H9 (cell line): ENCODE data around the gene UBL5. TPM values are rescaled to one million over a fixed set of nuclear protein-coding genes. Genes with fewer than 3 reads are reported as not detected.

Source experiments
- DNase-seq: peaks from one replicate; pipeline ENCODE4 v3.0.0-alpha.2; 2017
- H2AFZ ChIP-seq: one replicate; pipeline ENCODE4 v1.6.1; 2013; ENCODE audit warnings: mild to moderate bottlenecking, low read length, control low read depth, moderate library complexity
- H2AK5ac ChIP-seq: 2 replicates; pipeline ENCODE4 v1.6.1; 2013; ENCODE audit warnings: low read length, control low read depth, mixed read lengths; ENCODE audit not compliant: insufficient read length
- H2BK120ac ChIP-seq: one replicate; pipeline ENCODE4 v1.6.1; 2013; ENCODE audit warnings: low read depth, mild to moderate bottlenecking, low read length, control low read depth, inconsistent platforms; ENCODE audit not compliant: poor library complexity, severe bottlenecking
- H2BK12ac ChIP-seq: 2 replicates; pipeline ENCODE4 v1.6.1; 2013; ENCODE audit warnings: low read length, control low read depth, mixed read lengths, low read depth; ENCODE audit not compliant: insufficient read length
- H2BK15ac ChIP-seq: 2 replicates; pipeline ENCODE4 v1.6.1; 2013; ENCODE audit warnings: low read depth, low read length, control low read depth
- H2BK20ac ChIP-seq: one replicate; pipeline ENCODE4 v1.6.1; 2013; ENCODE audit warnings: low read depth, mild to moderate bottlenecking, low read length, control low read depth, inconsistent platforms; ENCODE audit not compliant: poor library complexity, severe bottlenecking
- H2BK5ac ChIP-seq: 2 replicates; pipeline ENCODE4 v1.6.1; 2013; ENCODE audit warnings: low read length, control low read depth, mixed read lengths; ENCODE audit not compliant: insufficient read length
- H3K14ac ChIP-seq: 2 replicates; pipeline ENCODE4 v1.6.1; 2013; ENCODE audit warnings: low read length, control low read depth; ENCODE audit not compliant: insufficient read depth
- H3K18ac ChIP-seq: 2 replicates; pipeline ENCODE4 v1.6.1; 2013; ENCODE audit warnings: low read depth, mild to moderate bottlenecking, mixed read lengths, low read length, control low read depth; ENCODE audit not compliant: insufficient read length
- H3K23ac ChIP-seq: 2 replicates; pipeline ENCODE4 v1.6.1; 2013; ENCODE audit warnings: low read length, control low read depth, mixed read lengths, low read depth; ENCODE audit not compliant: insufficient read length
- H3K23me2 ChIP-seq: 2 replicates; pipeline ENCODE4 v1.6.1; 2013; ENCODE audit warnings: low read depth, mild to moderate bottlenecking, mixed read lengths, low read length, control low read depth; ENCODE audit not compliant: insufficient read length, poor library complexity, severe bottlenecking
- H3K27ac ChIP-seq: 2 replicates; pipeline ENCODE4 v1.5.1; 2013; ENCODE audit warnings: low read length, control low read depth, mixed read lengths, low read depth; ENCODE audit not compliant: insufficient read length
- H3K27me3 ChIP-seq: 2 replicates; pipeline ENCODE4 v1.6.1; 2013; ENCODE audit warnings: low read length, control low read depth, inconsistent platforms; ENCODE audit not compliant: insufficient read depth
- H3K4ac ChIP-seq: 2 replicates; pipeline ENCODE4 v1.6.1; 2013; ENCODE audit warnings: low read depth, mild to moderate bottlenecking, control low read depth, inconsistent platforms, low read length, moderate library complexity
- H3K4me1 ChIP-seq: 2 replicates; pipeline ENCODE4 v1.6.1; 2013; ENCODE audit warnings: low read length, control low read depth, inconsistent platforms; ENCODE audit not compliant: insufficient read depth
- H3K4me2 ChIP-seq: 2 replicates; pipeline ENCODE4 v1.6.1; 2013; ENCODE audit warnings: low read length, control low read depth, mixed read lengths; ENCODE audit not compliant: insufficient read length, insufficient read depth
- H3K56ac ChIP-seq: 2 replicates; pipeline ENCODE4 v1.6.1; 2013; ENCODE audit warnings: low read depth, mild to moderate bottlenecking, mixed read lengths, low read length, control low read depth; ENCODE audit not compliant: insufficient read length
- H3K79me1 ChIP-seq: 2 replicates; pipeline ENCODE4 v1.6.1; 2013; ENCODE audit warnings: low read depth, mild to moderate bottlenecking, moderate library complexity, low read length, control low read depth, inconsistent platforms; ENCODE audit not compliant: insufficient read depth, poor library complexity, severe bottlenecking
- H3K79me2 ChIP-seq: 2 replicates; pipeline ENCODE4 v1.6.1; 2013; ENCODE audit warnings: low read length, control low read depth, inconsistent platforms; ENCODE audit not compliant: insufficient read depth
- H3K9ac ChIP-seq: 2 replicates; pipeline ENCODE4 v1.6.1; 2013; ENCODE audit warnings: low read length, control low read depth, mixed read lengths; ENCODE audit not compliant: insufficient read length; ENCODE audit errors: extremely low read depth
- H3K9me3 ChIP-seq: one replicate; pipeline ENCODE4 v1.6.1; 2013; ENCODE audit warnings: low read depth, low read length, inconsistent platforms; ENCODE audit not compliant: control insufficient read depth
- H3T11ph ChIP-seq: one replicate; pipeline ENCODE4 v1.6.1; 2013; ENCODE audit warnings: mild to moderate bottlenecking, low read length, control low read depth, inconsistent platforms
- H4K20me1 ChIP-seq: one replicate; pipeline ENCODE4 v1.6.1; 2013; ENCODE audit not compliant: control insufficient read depth, insufficient read length, insufficient read depth
- H4K5ac ChIP-seq: 2 replicates; pipeline ENCODE4 v1.6.1; 2013; ENCODE audit warnings: low read depth, mild to moderate bottlenecking, mixed read lengths, low read length, control low read depth; ENCODE audit not compliant: insufficient read length
- H4K8ac ChIP-seq: replicated peaks from 2 replicates; pipeline ENCODE4 v1.6.1; 2013; ENCODE audit warnings: low read length, control low read depth, mixed read lengths, low read depth; ENCODE audit not compliant: insufficient read length
- H4K91ac ChIP-seq: 2 replicates; pipeline ENCODE4 v1.6.1; 2013; ENCODE audit warnings: low read depth, mild to moderate bottlenecking, moderate library complexity, mixed read lengths, low read length, control low read depth; ENCODE audit not compliant: insufficient read length
- H3K27ac Mint-ChIP-seq, 3 experiments: 2 replicates in 2 of 3; 3 replicates in 1 of 3; pipeline ENCODE4 v1.8.0; 2020 to 2021; ENCODE audit warnings: mixed read lengths in 3 of 3, mild to moderate bottlenecking in 1 of 3, moderate library complexity in 1 of 3
- H3K27me3 Mint-ChIP-seq: 2 replicates; pipeline ENCODE4 v1.8.0; 2021; ENCODE audit warnings: low read depth, mild to moderate bottlenecking, moderate library complexity, mixed read lengths
- H3K36me3 Mint-ChIP-seq, 3 experiments: 2 replicates in 2 of 3; 3 replicates in 1 of 3; pipeline ENCODE4 v1.8.0; 2020 to 2021; ENCODE audit warnings: low read depth in 3 of 3, mixed read lengths in 3 of 3; ENCODE audit not compliant: insufficient read depth in 1 of 3
- H3K4me1 Mint-ChIP-seq, 2 experiments: 2 replicates each; pipeline ENCODE4 v1.8.0; 2020; ENCODE audit warnings: mixed read lengths in 2 of 2
- H3K4me3 Mint-ChIP-seq, 2 experiments: 2 replicates in 1 of 2; 3 replicates in 1 of 2; pipeline ENCODE4 v1.8.0; 2020 to 2021; ENCODE audit warnings: mild to moderate bottlenecking in 2 of 2, mixed read lengths in 2 of 2, moderate library complexity in 1 of 2
- H3K9me3 Mint-ChIP-seq, 2 experiments: 2 replicates in 1 of 2; 3 replicates in 1 of 2; pipeline ENCODE4 v1.8.0; 2020; ENCODE audit warnings: mild to moderate bottlenecking in 2 of 2, mixed read lengths in 2 of 2, moderate library complexity in 1 of 2
- WGBS: extraction: QIAGEN DNeasy Blood & Tissue Kit; methylation state at CpG from one replicate; pipeline ENCODE4 v1.1.7; 2013; ENCODE audit warnings: missing lambda C conversion rate, low lambda C conversion rate, mixed read lengths; ENCODE audit not compliant: insufficient read length; ENCODE audit errors: extremely low coverage; 5-methylcytosine and 5-hydroxymethylcytosine counted together
- total RNA-seq: library from RNA; stranded (reverse); gene quantifications from 2 replicates; pipeline ENCODE4 v1.2.1, GENCODE V29; 2021
- TF ChIP-seq, protein P1 (sequence below): fragments of 200-600 bp; sonication (generic); conservative IDR thresholded peaks from 3 replicates; pipeline ENCODE4 v1.8.0; 2021; ENCODE audit warnings: antibody characterized with exemption, mild to moderate bottlenecking

UBL5 gene
- total RNA-seq, 1 experiment from 2014 or later: 393 TPM

DNA sequence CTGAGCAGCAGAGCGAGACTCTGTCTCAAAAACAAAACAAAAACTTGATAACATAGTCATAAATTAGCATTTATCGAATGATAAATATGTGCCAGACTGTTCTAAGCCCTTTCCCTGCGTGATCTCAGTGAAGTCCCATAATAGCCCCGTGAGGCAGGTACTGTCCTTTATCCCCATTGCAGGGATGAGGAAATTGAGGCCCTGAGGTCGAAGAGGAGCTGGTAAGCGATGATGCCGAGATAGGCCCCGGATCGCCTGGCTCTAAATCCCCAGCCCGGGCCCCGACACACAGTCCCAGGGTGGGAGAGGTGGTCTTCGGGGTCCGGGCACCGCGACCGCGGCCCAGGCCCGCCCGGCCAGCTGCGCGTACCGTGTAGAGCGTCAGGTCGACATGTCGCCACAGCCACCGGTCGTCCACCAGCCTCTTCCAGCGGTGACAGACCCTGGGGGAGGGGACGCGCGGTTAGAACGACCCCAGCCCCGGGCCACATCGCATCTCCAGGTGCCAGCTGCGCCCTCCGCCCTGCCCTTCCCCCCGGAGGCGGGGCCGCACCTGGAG lies 9.5 kb upstream of the UBL5 start:
- peak overlapping the region; percentile 100 for H3K4me2 ChIP-seq
- H3K27me3 ChIP-seq: no peaks in the 10 kb centered on the region
- H3K27ac ChIP-seq: no peak overlapping the region
- peaks cover 5% of the 10 kb centered on the region for H4K20me1 ChIP-seq
- H2AFZ ChIP-seq: no peak overlapping the region
- H4K91ac ChIP-seq: no peak overlapping the region
- H3K27ac Mint-ChIP-seq: peak overlapping the region; percentile 89 to 98 (median 97); a peak in 4 of 7 replicates
- no peak for DNase-seq
- H3T11ph ChIP-seq: no peak overlapping the region
- no peak overlapping the region for H2AK5ac ChIP-seq
- H3K4ac ChIP-seq: no peak overlapping the region
- H3K79me2 ChIP-seq: peaks cover 12% of the 10 kb centered on the region; the same call in 1 of the 2 replicates
- no peak overlapping the region for H4K8ac ChIP-seq
- peaks cover 7 to 23% of the 10 kb centered on the region in 2 experiments for H3K4me1 Mint-ChIP-seq
- no peak overlapping the region for H2BK12ac ChIP-seq
- no peak overlapping the region for H2BK5ac ChIP-seq
- no peak overlapping the region; the same call in 1 of the 2 replicates for H2BK15ac ChIP-seq
- H3K36me3 Mint-ChIP-seq: peaks cover 32 to 33% (median 32%) of the 10 kb centered on the region in 3 experiments
- H3K9ac ChIP-seq: peak overlapping the region; percentile 90
- no peak overlapping the region for H4K5ac ChIP-seq
- no peak overlapping the region for H3K56ac ChIP-seq
- no CpG with 5 or more reads among the region's 39 CpGs for WGBS
- no peak overlapping the region for H3K18ac ChIP-seq
- H3K9me3 ChIP-seq: no peaks in the 10 kb centered on the region
- no peaks in the 10 kb centered on the region for H3K27me3 Mint-ChIP-seq
- H3K4me1 ChIP-seq: peaks cover 3% of the 10 kb centered on the region; the same call in 1 of the 2 replicates
- H2BK120ac ChIP-seq: no peak overlapping the region
- TF ChIP-seq, protein P1, sequence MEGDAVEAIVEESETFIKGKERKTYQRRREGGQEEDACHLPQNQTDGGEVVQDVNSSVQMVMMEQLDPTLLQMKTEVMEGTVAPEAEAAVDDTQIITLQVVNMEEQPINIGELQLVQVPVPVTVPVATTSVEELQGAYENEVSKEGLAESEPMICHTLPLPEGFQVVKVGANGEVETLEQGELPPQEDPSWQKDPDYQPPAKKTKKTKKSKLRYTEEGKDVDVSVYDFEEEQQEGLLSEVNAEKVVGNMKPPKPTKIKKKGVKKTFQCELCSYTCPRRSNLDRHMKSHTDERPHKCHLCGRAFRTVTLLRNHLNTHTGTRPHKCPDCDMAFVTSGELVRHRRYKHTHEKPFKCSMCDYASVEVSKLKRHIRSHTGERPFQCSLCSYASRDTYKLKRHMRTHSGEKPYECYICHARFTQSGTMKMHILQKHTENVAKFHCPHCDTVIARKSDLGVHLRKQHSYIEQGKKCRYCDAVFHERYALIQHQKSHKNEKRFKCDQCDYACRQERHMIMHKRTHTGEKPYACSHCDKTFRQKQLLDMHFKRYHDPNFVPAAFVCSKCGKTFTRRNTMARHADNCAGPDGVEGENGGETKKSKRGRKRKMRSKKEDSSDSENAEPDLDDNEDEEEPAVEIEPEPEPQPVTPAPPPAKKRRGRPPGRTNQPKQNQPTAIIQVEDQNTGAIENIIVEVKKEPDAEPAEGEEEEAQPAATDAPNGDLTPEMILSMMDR: no peak
- peaks cover 7% of the 10 kb centered on the region for H3K23me2 ChIP-seq
- peaks cover 14 to 15% of the 10 kb centered on the region in 2 experiments for H3K9me3 Mint-ChIP-seq
- H3K4me3 Mint-ChIP-seq: peak overlapping the region; percentile 88 to 94
- no peak overlapping the region for H2BK20ac ChIP-seq
- peak overlapping the region; percentile 11; the same call in 1 of the 2 replicates for H3K14ac ChIP-seq
- H3K79me1 ChIP-seq: peaks cover 16% of the 10 kb centered on the region
- H3K23ac ChIP-seq: no peak overlapping the region
